HepG2 (cell line): ENCODE data around the gene ERCC4. TPM values are rescaled to one million over a fixed set of nuclear protein-coding genes. Genes with fewer than 3 reads are reported as not detected.
A peak's percentile ranks its signal among the peaks of the same experiment; 100 is the strongest.

Experiments used
- ARNT ChIP-seq: fragments of 450-650 bp; IDR thresholded peaks from 2 replicates; pipeline ENCODE4 v1.6.1; 2017
- CBFB ChIP-seq: sonication (generic); formaldehyde crosslinking; IDR thresholded peaks from 2 replicates; pipeline ENCODE4 v1.4.0; 2020; ENCODE audit warnings: missing genetic modification reagents
- GATAD2A ChIP-seq: IDR thresholded peaks from 2 replicates; pipeline ENCODE4 v1.6.1; 2016
- KLF11 ChIP-seq: IDR thresholded peaks from 2 replicates; pipeline ENCODE4 v1.6.1; 2016; ENCODE audit warnings: missing compliant biosample characterization
- KLF13 ChIP-seq: sonication (generic); formaldehyde crosslinking; IDR thresholded peaks from 2 replicates; pipeline ENCODE4 v1.4.0; 2020; ENCODE audit warnings: mild to moderate bottlenecking, missing genetic modification reagents
- KMT2A ChIP-seq: sonication (generic); formaldehyde crosslinking; IDR thresholded peaks from 2 replicates; pipeline ENCODE4 v1.4.0; 2020; ENCODE audit warnings: missing genetic modification reagents
- NAIF1 ChIP-seq: sonication (generic); formaldehyde crosslinking; IDR thresholded peaks from 2 replicates; pipeline ENCODE4 v1.5.0; 2020; ENCODE audit warnings: mild to moderate bottlenecking, missing genetic modification reagents, borderline replicate concordance
- SPEN ChIP-seq: sonication (generic); formaldehyde crosslinking; IDR thresholded peaks from 2 replicates; pipeline ENCODE4 v1.5.1; 2020; ENCODE audit warnings: low read depth, mild to moderate bottlenecking, missing genetic modification reagents
- polyA plus RNA-seq, 8 experiments: library from polyadenylated mRNA; depleted of rRNA in 3 of 8; stranded (reverse) in 7 of 8; unstranded in 1 of 8; fragments of >200 nt; fragmentation: Illumina TruSeq in 4 of 8; extraction: Trizol in 4 of 8; gene quantifications; 2 replicates each; pipeline versions ENCODE4 v1.2.1 to v1.2.3, GENCODE V29; 2011 to 2016; ENCODE audit warnings: low read depth in 4 of 8, missing spikeins in 1 of 8, mixed read lengths in 1 of 8; ENCODE audit not compliant: insufficient read depth in 1 of 8
- total RNA-seq, 5 experiments: library from RNA; depleted of rRNA; stranded (reverse); fragments of >200 nt; fragmentation: Illumina TruSeq; extraction: Trizol; gene quantifications; 2 replicates each; pipeline ENCODE4 v1.2.3, GENCODE V29; 2016; ENCODE audit warnings: low read depth in 1 of 5
- TF ChIP-seq, protein P1 (sequence below): sonication (generic); formaldehyde crosslinking; IDR thresholded peaks from 2 replicates; pipeline ENCODE4 v1.4.0; 2020; ENCODE audit warnings: mild to moderate bottlenecking, missing genetic modification reagents
- TF ChIP-seq, protein P2 (sequence below): IDR thresholded peaks from 2 replicates; pipeline ENCODE4 v1.6.1; 2016; ENCODE audit warnings: missing biosample characterization, missing genetic modification reagents, low read depth
- TF ChIP-seq, protein P3 (sequence below): sonication (generic); formaldehyde crosslinking; IDR thresholded peaks from one replicate; pipeline ENCODE4 v1.5.1; 2020; ENCODE audit warnings: mild to moderate bottlenecking, missing genetic modification reagents; ENCODE audit errors: not compliant biosample characterization

Gene ERCC4
- total and polyA plus RNA-seq, 2 of the 13 experiments (the other 11 are each of a cell fraction or from before 2014, with no cell fraction given): 5.4 to 15.2 TPM

DNA sequence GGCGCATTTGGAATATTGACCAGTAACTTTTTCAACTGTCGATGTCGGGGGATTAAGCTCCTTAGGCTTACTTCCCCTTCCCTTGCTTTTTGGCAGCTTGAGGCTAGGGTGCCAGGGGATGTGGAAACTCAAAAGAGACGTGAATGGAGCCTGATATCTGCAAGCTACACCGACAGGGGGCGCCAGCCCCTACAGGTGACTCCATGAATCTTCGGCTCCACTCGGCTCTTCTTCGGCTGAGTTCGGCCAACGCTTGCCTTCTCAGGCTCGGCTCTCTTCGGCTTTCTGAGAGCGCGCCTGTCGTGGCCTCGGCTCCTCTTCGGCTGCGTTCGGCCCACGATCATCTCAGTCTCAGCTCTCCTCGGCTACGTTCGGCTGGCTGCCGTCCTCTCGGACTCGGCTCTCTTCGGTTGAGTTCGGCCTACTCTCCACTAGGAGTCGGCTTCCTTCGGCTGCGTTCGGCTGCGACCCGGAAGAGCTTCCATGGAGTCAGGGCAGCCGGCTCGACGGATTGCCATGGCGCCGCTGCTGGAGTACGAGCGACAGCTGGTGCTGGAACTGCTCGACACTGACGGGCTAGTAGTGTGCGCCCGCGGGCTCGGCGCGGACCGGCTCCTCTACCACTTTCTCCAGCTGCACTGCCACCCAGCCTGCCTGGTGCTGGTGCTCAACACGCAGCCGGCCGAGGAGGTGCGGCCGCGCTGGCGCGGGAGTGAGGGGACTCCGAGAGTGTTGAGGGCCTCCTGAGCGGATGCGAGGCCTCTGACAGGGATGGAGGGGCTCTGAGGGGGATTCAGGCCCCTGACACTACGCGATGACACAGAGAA lies at the start of gene ERCC4 (continued):
- TF ChIP-seq, protein P1, sequence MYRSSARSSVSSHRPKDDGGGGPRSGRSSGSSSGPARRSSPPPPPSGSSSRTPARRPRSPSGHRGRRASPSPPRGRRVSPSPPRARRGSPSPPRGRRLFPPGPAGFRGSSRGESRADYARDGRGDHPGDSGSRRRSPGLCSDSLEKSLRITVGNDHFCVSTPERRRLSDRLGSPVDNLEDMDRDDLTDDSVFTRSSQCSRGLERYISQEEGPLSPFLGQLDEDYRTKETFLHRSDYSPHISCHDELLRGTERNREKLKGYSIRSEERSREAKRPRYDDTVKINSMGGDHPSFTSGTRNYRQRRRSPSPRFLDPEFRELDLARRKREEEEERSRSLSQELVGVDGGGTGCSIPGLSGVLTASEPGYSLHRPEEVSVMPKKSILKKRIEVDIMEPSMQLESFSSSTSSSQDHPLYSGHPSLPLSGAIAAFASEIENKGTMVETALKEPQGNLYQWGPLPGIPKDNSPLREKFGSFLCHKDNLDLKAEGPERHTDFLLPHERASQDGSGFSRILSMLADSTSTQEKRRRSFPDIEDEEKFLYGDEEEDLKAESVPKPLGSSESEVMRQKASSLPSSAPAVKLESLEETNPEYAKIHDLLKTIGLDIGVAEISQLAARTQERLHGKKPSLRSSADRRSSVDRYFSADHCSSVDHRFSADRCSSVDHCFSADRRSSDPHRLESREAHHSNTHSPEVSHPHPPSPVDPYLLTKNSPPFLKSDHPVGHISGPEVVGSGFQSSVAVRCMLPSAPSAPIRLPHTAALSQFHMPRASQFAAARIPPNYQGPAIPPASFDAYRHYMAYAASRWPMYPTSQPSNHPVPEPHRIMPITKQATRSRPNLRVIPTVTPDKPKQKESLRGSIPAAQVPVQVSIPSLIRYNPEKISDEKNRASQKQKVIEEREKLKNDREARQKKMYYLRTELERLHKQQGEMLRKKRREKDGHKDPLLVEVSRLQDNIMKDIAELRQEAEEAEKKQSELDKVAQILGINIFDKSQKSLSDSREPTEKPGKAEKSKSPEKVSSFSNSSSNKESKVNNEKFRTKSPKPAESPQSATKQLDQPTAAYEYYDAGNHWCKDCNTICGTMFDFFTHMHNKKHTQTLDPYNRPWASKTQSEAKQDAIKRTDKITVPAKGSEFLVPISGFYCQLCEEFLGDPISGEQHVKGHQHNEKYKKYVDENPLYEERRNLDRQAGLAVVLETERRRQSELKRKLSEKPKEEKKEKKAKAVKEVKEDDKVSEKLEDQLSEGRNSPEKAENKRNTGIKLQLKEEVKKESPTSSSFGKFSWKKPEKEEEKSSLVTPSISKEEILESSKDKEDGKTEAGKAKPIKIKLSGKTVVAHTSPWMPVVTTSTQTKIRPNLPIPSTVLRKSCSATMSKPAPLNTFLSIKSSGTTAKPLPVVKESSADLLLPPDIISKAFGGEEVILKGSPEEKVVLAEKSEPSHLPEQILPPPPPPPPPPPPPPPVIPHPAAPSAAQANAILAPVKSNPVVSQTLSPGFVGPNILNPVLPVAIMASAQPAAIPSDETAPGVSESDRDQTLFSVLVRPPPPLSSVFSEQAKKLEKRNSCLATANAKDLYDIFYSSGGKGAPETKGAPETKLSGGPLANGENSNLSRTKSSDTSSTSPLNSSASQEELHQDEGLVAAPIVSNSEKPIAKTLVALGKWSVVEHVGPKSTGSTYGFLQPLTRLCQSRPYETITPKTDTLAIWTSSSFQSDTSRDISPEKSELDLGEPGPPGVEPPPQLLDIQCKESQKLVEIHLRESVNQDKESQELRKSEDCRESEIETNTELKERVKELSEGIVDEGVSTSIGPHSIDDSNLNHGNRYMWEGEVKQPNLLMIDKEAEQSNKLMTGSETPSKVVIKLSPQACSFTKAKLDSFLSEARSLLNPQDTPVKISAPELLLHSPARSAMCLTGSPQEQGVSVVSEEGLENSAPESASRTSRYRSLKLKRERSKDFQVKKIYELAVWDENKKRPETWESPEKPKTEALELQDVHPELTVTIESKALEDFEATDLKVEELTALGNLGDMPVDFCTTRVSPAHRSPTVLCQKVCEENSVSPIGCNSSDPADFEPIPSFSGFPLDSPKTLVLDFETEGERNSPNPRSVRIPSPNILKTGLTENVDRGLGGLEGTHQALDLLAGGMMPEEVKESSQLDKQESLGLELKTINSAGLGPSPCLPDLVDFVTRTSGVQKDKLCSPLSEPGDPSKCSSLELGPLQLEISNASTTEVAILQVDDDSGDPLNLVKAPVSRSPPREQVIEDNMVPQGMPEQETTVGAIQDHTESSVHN (CRISPR knock-in tag): 0 out of 2 replicates have a peak, but pooled peaks have one; percentile 73
- TF ChIP-seq ARNT (no peak), NAIF1 (peak; percentile 55; the same call in 1 of the 2 replicates), GATAD2A (CRISPR knock-in tag) (peak; percentile 69), KLF11 (CRISPR knock-in tag) (peak; percentile 64), KLF13 (CRISPR knock-in tag) (peak; percentile 92; the same call in 1 of the 2 replicates), SPEN (peak; percentile 99), KMT2A (CRISPR knock-in tag) (peak; percentile 97), CBFB (CRISPR knock-in tag) (0 out of 2 replicates have a peak, but pooled peaks have one; percentile 45)
- TF ChIP-seq, protein P2, sequence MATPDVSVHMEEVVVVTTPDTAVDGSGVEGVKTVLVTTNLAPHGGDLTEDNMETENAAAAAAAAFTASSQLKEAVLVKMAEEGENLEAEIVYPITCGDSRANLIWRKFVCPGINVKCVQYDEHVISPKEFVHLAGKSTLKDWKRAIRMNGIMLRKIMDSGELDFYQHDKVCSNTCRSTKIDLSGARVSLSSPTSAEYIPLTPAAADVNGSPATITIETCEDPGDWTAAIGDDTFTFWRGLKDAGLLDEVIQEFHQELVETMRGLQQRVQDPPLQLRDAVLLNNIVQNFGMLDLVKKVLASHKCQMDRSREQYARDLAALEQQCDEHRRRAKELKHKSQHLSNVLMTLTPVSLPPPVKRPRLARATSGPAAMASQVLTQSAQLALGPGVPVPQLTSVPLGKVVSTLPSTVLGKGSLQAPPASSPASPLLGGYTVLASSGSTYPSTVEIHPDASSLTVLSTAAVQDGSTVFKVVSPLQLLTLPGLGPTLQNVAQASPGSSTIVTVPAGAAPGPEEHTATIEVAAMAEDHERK (CRISPR knock-in tag): no peak
- TF ChIP-seq, protein P3, sequence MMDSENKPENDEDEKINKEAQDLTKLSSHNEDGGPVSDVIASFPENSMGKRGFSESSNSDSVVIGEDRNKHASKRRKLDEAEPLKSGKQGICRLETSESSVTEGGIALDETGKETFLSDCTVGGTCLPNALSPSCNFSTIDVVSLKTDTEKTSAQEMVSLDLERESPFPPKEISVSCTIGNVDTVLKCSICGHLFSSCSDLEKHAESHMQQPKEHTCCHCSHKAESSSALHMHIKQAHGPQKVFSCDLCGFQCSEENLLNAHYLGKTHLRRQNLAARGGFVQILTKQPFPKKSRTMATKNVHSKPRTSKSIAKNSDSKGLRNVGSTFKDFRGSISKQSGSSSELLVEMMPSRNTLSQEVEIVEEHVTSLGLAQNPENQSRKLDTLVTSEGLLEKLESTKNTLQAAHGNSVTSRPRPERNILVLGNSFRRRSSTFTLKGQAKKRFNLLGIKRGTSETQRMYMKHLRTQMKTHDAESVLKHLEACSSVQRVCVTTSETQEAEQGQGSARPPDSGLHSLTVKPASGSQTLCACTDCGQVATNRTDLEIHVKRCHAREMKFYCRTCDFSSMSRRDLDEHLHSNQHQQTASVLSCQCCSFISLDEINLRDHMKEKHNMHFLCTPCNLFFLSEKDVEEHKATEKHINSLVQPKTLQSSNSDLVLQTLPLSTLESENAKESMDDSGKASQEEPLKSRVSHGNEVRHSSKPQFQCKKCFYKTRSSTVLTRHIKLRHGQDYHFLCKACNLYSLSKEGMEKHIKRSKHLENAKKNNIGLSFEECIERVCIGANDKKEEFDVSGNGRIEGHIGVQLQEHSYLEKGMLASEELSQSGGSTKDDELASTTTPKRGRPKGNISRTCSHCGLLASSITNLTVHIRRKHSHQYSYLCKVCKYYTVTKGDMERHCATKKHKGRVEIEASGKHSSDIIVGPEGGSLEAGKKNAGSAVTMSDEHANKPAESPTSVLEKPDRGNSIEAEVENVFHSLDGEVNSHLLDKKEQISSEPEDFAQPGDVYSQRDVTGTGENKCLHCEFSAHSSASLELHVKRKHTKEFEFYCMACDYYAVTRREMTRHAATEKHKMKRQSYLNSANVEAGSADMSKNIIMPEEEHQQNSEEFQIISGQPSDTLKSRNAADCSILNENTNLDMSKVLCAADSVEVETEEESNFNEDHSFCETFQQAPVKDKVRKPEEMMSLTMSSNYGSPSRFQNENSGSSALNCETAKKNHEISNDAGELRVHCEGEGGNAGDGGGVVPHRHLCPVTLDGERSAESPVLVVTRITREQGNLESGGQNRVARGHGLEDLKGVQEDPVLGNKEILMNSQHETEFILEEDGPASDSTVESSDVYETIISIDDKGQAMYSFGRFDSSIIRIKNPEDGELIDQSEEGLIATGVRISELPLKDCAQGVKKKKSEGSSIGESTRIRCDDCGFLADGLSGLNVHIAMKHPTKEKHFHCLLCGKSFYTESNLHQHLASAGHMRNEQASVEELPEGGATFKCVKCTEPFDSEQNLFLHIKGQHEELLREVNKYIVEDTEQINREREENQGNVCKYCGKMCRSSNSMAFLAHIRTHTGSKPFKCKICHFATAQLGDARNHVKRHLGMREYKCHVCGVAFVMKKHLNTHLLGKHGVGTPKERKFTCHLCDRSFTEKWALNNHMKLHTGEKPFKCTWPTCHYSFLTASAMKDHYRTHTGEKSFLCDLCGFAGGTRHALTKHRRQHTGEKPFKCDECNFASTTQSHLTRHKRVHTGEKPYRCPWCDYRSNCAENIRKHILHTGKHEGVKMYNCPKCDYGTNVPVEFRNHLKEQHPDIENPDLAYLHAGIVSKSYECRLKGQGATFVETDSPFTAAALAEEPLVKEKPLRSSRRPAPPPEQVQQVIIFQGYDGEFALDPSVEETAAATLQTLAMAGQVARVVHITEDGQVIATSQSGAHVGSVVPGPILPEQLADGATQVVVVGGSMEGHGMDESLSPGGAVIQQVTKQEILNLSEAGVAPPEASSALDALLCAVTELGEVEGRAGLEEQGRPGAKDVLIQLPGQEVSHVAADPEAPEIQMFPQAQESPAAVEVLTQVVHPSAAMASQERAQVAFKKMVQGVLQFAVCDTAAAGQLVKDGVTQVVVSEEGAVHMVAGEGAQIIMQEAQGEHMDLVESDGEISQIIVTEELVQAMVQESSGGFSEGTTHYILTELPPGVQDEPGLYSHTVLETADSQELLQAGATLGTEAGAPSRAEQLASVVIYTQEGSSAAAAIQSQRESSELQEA (CRISPR knock-in tag): peak; percentile 99
